Prostate gland (tissue), 2 donors: Measurements from ENCODE around the gene CSRNP3.

Source experiments
- POLR2A ChIP-seq: fragments of 450-650 bp; IDR thresholded peaks from one replicate; pipeline ENCODE4 v1.6.1; 2016; ENCODE audit warnings: antibody characterized with exemption, mild to moderate bottlenecking
- TF ChIP-seq, protein P1 (sequence below), 4 experiments: fragments of 200-600 bp in 2 of 4; fragments of 450-650 bp in 2 of 4; sonication (generic) in 2 of 4; IDR thresholded peaks; 1 replicate in 3 of 4; 2 replicates in 1 of 4; pipeline ENCODE4 v1.5.1; 2016 to 2019; ENCODE audit warnings: antibody characterized with exemption in 4 of 4, mild to moderate bottlenecking in 2 of 4, moderate library complexity in 2 of 4

DNA sequence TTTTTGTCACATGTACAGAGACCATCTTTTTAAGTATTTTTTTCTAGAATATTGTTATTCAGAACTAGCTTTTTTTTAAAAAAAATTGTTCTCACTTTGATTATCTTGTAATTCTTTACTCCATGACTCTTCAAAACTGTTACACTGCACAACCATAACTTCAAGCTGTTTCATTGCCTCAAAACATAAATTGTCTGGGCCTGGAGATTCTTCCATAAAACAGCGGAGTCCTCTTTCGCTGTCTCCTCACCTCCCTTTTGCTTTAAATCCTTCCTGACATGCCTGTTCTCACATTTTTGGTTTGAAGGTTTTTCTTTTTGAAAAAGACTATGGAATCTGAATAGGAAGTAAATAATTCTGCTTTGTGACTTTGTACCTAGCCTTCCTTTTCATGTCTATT, 197.9 kb downstream of the CSRNP3 start:
- TF ChIP-seq, protein P1, sequence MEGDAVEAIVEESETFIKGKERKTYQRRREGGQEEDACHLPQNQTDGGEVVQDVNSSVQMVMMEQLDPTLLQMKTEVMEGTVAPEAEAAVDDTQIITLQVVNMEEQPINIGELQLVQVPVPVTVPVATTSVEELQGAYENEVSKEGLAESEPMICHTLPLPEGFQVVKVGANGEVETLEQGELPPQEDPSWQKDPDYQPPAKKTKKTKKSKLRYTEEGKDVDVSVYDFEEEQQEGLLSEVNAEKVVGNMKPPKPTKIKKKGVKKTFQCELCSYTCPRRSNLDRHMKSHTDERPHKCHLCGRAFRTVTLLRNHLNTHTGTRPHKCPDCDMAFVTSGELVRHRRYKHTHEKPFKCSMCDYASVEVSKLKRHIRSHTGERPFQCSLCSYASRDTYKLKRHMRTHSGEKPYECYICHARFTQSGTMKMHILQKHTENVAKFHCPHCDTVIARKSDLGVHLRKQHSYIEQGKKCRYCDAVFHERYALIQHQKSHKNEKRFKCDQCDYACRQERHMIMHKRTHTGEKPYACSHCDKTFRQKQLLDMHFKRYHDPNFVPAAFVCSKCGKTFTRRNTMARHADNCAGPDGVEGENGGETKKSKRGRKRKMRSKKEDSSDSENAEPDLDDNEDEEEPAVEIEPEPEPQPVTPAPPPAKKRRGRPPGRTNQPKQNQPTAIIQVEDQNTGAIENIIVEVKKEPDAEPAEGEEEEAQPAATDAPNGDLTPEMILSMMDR (IDR thresholded peaks at IDR 0.05), result no peak
- no peak for TF ChIP-seq POLR2A
